Fibroblast of lung (primary cell): ENCODE data around the gene ROBO1. TPM values are rescaled to one million over a fixed set of nuclear protein-coding genes. Genes with fewer than 3 reads are reported as not detected.
A peak's percentile ranks its signal among the peaks of the same experiment; 100 is the strongest.

Experiments
- DNase-seq, 2 donors: peaks; one replicate each; pipeline versions ENCODE4 v3.0.0 to v3.0.0-alpha.2; 2010; ENCODE audit warnings: low read depth in 2 of 2
- H2AFZ ChIP-seq: 2 replicates; pipeline ENCODE4 v1.5.1; 2012; ENCODE audit warnings: low read length, control low read depth, inconsistent platforms
- H3K27ac ChIP-seq: 2 replicates; pipeline ENCODE4 v1.5.1; 2011; ENCODE audit warnings: low read length, control low read depth; ENCODE audit not compliant: insufficient read depth
- H3K27me3 ChIP-seq: 2 replicates; pipeline ENCODE4 v1.5.1; 2011; ENCODE audit warnings: mild to moderate bottlenecking, low read length; ENCODE audit not compliant: control insufficient read depth, insufficient read depth
- H3K36me3 ChIP-seq: 2 replicates; pipeline ENCODE4 v1.5.1; 2011; ENCODE audit warnings: low read length; ENCODE audit not compliant: control insufficient read depth, insufficient read depth
- H3K4me1 ChIP-seq: 2 replicates; pipeline ENCODE4 v1.5.1; 2011; ENCODE audit warnings: low read length; ENCODE audit not compliant: control insufficient read depth, insufficient read depth; ENCODE audit errors: extremely low read depth
- H3K4me2 ChIP-seq: 2 replicates; pipeline ENCODE4 v1.5.1; 2011; ENCODE audit warnings: low read length, control low read depth; ENCODE audit not compliant: insufficient read depth; ENCODE audit errors: extremely low read depth
- H3K4me3 ChIP-seq, 4 experiments: fragments of 200-600 bp in 1 of 4; sonication (generic) in 1 of 4; replicated peaks in 1 of 4; 2 replicates each; pipeline ENCODE4 v1.5.1; 2011 to 2016; ENCODE audit warnings: low read length in 4 of 4, low read depth in 3 of 4, mild to moderate bottlenecking in 3 of 4, control low read depth in 2 of 4, inconsistent platforms in 1 of 4, mixed read lengths in 1 of 4; ENCODE audit not compliant: insufficient read depth in 1 of 4; ENCODE audit errors: control extremely low read depth in 1 of 4
- H3K79me2 ChIP-seq: 2 replicates; pipeline ENCODE4 v1.5.1; 2012; ENCODE audit warnings: mild to moderate bottlenecking, low read length, inconsistent platforms; ENCODE audit not compliant: control insufficient read depth, insufficient read depth
- H3K9ac ChIP-seq: 2 replicates; pipeline ENCODE4 v1.5.1; 2011; ENCODE audit warnings: mild to moderate bottlenecking, low read length, control low read depth; ENCODE audit not compliant: insufficient read depth
- H3K9me3 ChIP-seq: 2 replicates; pipeline ENCODE4 v1.5.1; 2012; ENCODE audit warnings: low read depth, low read length; ENCODE audit not compliant: control insufficient read depth, insufficient read depth
- H4K20me1 ChIP-seq: 2 replicates; pipeline ENCODE4 v1.5.1; 2011; ENCODE audit warnings: low read length; ENCODE audit not compliant: control insufficient read depth, insufficient read depth; ENCODE audit errors: extremely low read depth
- CTCF ChIP-seq, 2 donors: IDR thresholded peaks in 1 of 2; conservative IDR thresholded peaks in 1 of 2; 1 replicate in 1 of 2; 2 replicates in 1 of 2; pipeline ENCODE4 v1.5.1; 2011 to 2012; ENCODE audit warnings: low read length in 2 of 2, control low read depth in 1 of 2, inconsistent platforms in 1 of 2, low read depth in 1 of 2, mild to moderate bottlenecking in 1 of 2
- EZH2 ChIP-seq: IDR thresholded peaks from 2 replicates; pipeline ENCODE4 v1.5.1; 2012; ENCODE audit warnings: low read length, control low read depth, mild to moderate bottlenecking; ENCODE audit errors: missing control alignments
- polyA plus RNA-seq, 2 donors: library from polyadenylated mRNA; depleted of rRNA in 1 of 2; stranded (reverse) in 1 of 2; unstranded in 1 of 2; fragments of >200 nt; gene quantifications; 2 replicates each; pipeline ENCODE4 v1.2.1, GENCODE V29; 2011 to 2012; ENCODE audit warnings: missing spikeins in 1 of 2
- total RNA-seq: library from RNA; depleted of rRNA; stranded (reverse); fragments of >200 nt; gene quantifications from 2 replicates; pipeline ENCODE4 v1.2.1, GENCODE V29; 2014

ROBO1 gene
- total and polyA plus RNA-seq, 2 donors (not counting 1 experiment from before 2014, with no cell fraction given) = 53.8 to 104 TPM

- Histone ChIP-seq H3K27me3 (no peaks in the 10 kb centered on the region), H4K20me1 (no peaks in the 10 kb centered on the region), H3K4me1 (no peaks in the 10 kb centered on the region), H3K4me2 (no peak overlapping the region), H2AFZ (peak overlapping the region; percentile 13), H3K79me2 (no peaks in the 10 kb centered on the region), H3K27ac (no peak overlapping the region), H3K36me3 (no peaks in the 10 kb centered on the region), H3K9me3 (no peaks in the 10 kb centered on the region), H3K4me3 (no peak overlapping the region), H3K9ac (no peak overlapping the region)
- no peak for DNase-seq
- TF ChIP-seq EZH2 (no peak), CTCF (conservative IDR thresholded peaks at IDR 0.05 in 1 of 2, IDR thresholded peaks at IDR 0.05 in 1 of 2; ENCODE audit: low read depth in 1 of 2, low read length in 2 of 2) (no peak)
Observed at GRCh38 chr3:79257791-79258190, 510.0 kb downstream of the ROBO1 start.

GRCh38 chr3:79255702-79256101 lies 512.1 kb downstream of the ROBO1 start:
- no peak overlapping the region for H3K9ac ChIP-seq
- TF ChIP-seq EZH2 = no peak
- no peak for TF ChIP-seq CTCF (conservative IDR thresholded peaks at IDR 0.05 in 1 of 2, IDR thresholded peaks at IDR 0.05 in 1 of 2; ENCODE audit: low read depth in 1 of 2, low read length in 2 of 2)
- no peaks in the 10 kb centered on the region for H4K20me1 ChIP-seq
- no peak overlapping the region for H3K27ac ChIP-seq
- H3K9me3 ChIP-seq = no peaks in the 10 kb centered on the region
- no peaks in the 10 kb centered on the region for H3K4me1 ChIP-seq
- no peaks in the 10 kb centered on the region for H3K79me2 ChIP-seq
- H2AFZ ChIP-seq = no peak overlapping the region
- H3K36me3 ChIP-seq = no peaks in the 10 kb centered on the region
- no peak for DNase-seq
- H3K4me3 ChIP-seq = no peak overlapping the region
- H3K27me3 ChIP-seq = no peaks in the 10 kb centered on the region
- no peak overlapping the region for H3K4me2 ChIP-seq

GRCh38 chr3:79255292-79255691 lies 512.5 kb downstream of the ROBO1 start:
- Histone ChIP-seq H3K36me3 (no peaks in the 10 kb centered on the region), H3K4me3 (no peak overlapping the region), H3K27me3 (no peaks in the 10 kb centered on the region), H4K20me1 (no peaks in the 10 kb centered on the region), H3K27ac (no peak overlapping the region), H3K4me2 (no peak overlapping the region), H3K79me2 (no peaks in the 10 kb centered on the region), H3K9me3 (no peaks in the 10 kb centered on the region), H2AFZ (no peak overlapping the region), H3K9ac (no peak overlapping the region), H3K4me1 (no peaks in the 10 kb centered on the region)
- no peak for DNase-seq
- no peak for TF ChIP-seq CTCF (conservative IDR thresholded peaks at IDR 0.05 in 1 of 2, IDR thresholded peaks at IDR 0.05 in 1 of 2; ENCODE audit: low read depth in 1 of 2, low read length in 2 of 2)
- no peak for TF ChIP-seq EZH2
